GM18951 (cell line): ENCODE measurements around the gene JMJD4.

Experiments
- POLR2A ChIP-seq: IDR thresholded peaks from 4 replicates; pipeline ENCODE4 v1.6.1; 2011; ENCODE audit warnings: mild to moderate bottlenecking; ENCODE audit not compliant: insufficient read length, insufficient read depth; ENCODE audit errors: extremely low read depth
- in situ Hi-C: fragments of 300-500 bp; cut with MboI; formaldehyde crosslinking; loops from one replicate; pipeline ENCODE4 v1.12.0; 2022; ENCODE audit warnings: low sequenced_read_pairs, mixed read lengths, inconsistent platforms; ENCODE audit not compliant: unreplicated experiment

JMJD4 gene

GRCh38 chr1:227774051-227774731, 39.1 kb upstream of the JMJD4 start:
- TF ChIP-seq POLR2A = no peak
- in situ Hi-C loops = no loop called here

- TF ChIP-seq POLR2A = no peak
- in situ Hi-C loops = no loop called here
Measured at GRCh38 chr1:227773558-227773957, 38.5 kb upstream of the JMJD4 start.

- TF ChIP-seq POLR2A = no peak
Measured at GRCh38 chr1:227771771-227772170, 36.7 kb upstream of the JMJD4 start.

GRCh38 chr1:227771326-227771725, 36.2 kb upstream of the JMJD4 start:
- in situ Hi-C loops = no loop called here
- TF ChIP-seq POLR2A = no peak

More at GRCh38 chr1:227771771-227772170, 36.7 kb upstream of the JMJD4 start:
- in situ Hi-C loops = no loop called here

- in situ Hi-C loops = no loop called here
- TF ChIP-seq POLR2A = no peak
Measured at GRCh38 chr1:227770812-227771211, 35.7 kb upstream of the JMJD4 start.

- TF ChIP-seq POLR2A = no peak
- in situ Hi-C loops = no loop called here
Measured at GRCh38 chr1:227769936-227770494, 34.9 kb upstream of the JMJD4 start.

- in situ Hi-C loops = no loop called here
- no peak for TF ChIP-seq POLR2A
Measured at GRCh38 chr1:227769047-227769935, 34.2 kb upstream of the JMJD4 start.

GRCh38 chr1:227768640-227769039, 33.5 kb upstream of the JMJD4 start:
- in situ Hi-C loops = no loop called here
- no peak for TF ChIP-seq POLR2A

GRCh38 chr1:227768125-227768439, 33.0 kb upstream of the JMJD4 start:
- in situ Hi-C loops = no loop called here
- TF ChIP-seq POLR2A = no peak

GRCh38 chr1:227767401-227768124, 32.5 kb upstream of the JMJD4 start:
- in situ Hi-C loops = no loop called here
- TF ChIP-seq POLR2A = no peak

- no peak for TF ChIP-seq POLR2A
- in situ Hi-C loops = no loop called here
Measured at GRCh38 chr1:227766653-227767277, 31.7 kb upstream of the JMJD4 start.

GRCh38 chr1:227766015-227766634, 31.0 kb upstream of the JMJD4 start:
- in situ Hi-C loops = no loop called here
- no peak for TF ChIP-seq POLR2A
